BJ (cell line): ENCODE measurements around the gene SPPL2C. TPM values are rescaled to one million over a fixed set of nuclear protein-coding genes. Genes with fewer than 3 reads are reported as not detected.

Experiments used
- CTCF ChIA-PET: fragments of 350-600 bp; formaldehyde crosslinking; extraction: SDS; loops from one replicate; lab custom pipeline; 2021; ENCODE audit warnings: antibody characterized with exemption, inconsistent platforms; lab: Yijun Ruan, JAX
- POLR2A ChIA-PET: fragments of 300-600 bp; sonication (Branson Sonifier 250); formaldehyde crosslinking; extraction: SDS; loops from one replicate; lab custom pipeline; 2021; ENCODE audit warnings: antibody characterized with exemption; lab: Charles Lee
- DNase-seq: peaks from one replicate; pipeline ENCODE4 v3.0.0-alpha.2; 2011; ENCODE audit warnings: low read depth
- H3K27me3 ChIP-seq: 2 replicates; pipeline ENCODE4 v1.6.0; 2011; ENCODE audit warnings: low read length; ENCODE audit not compliant: control insufficient read depth, insufficient read depth
- H3K36me3 ChIP-seq: 2 replicates; pipeline ENCODE4 v1.5.1; 2011; ENCODE audit warnings: low read length; ENCODE audit not compliant: control insufficient read depth, insufficient read depth
- H3K4me3 ChIP-seq: 2 replicates; pipeline ENCODE4 v1.5.1; 2011; ENCODE audit warnings: low read depth, mild to moderate bottlenecking, control low read depth, low read length
- polyA plus RNA-seq: library from polyadenylated mRNA; depleted of rRNA; stranded (reverse); fragments of >200 nt; gene quantifications from 2 replicates; pipeline ENCODE4 v1.2.3, GENCODE V29; 2011
- TF ChIP-seq, protein P1 (sequence below): IDR thresholded peaks from 2 replicates; pipeline ENCODE4 v1.5.1; 2011; ENCODE audit warnings: low read depth, mild to moderate bottlenecking, control low read depth, inconsistent platforms, low read length, moderate library complexity; ENCODE audit not compliant: insufficient read depth

The SPPL2C gene
- polyA plus RNA-seq, 1 experiment: not detected

GRCh38 chr17:45841186-45841585 is 3.5 kb upstream of the SPPL2C start:
- CTCF ChIA-PET: interaction anchor here (1.2 to 3.5 kb wide), 3 partner anchors 10 to 121 kb away, joined by 3 to 18 read pairs (median 5); no protein-coding TSS in a partner anchor
- H3K27me3 ChIP-seq: peaks cover 7% of the 10 kb centered on the region
- no peak overlapping the region for H3K4me3 ChIP-seq
- no peak for DNase-seq
- no peaks in the 10 kb centered on the region for H3K36me3 ChIP-seq
- POLR2A ChIA-PET: no interaction called here
- TF ChIP-seq, protein P1, sequence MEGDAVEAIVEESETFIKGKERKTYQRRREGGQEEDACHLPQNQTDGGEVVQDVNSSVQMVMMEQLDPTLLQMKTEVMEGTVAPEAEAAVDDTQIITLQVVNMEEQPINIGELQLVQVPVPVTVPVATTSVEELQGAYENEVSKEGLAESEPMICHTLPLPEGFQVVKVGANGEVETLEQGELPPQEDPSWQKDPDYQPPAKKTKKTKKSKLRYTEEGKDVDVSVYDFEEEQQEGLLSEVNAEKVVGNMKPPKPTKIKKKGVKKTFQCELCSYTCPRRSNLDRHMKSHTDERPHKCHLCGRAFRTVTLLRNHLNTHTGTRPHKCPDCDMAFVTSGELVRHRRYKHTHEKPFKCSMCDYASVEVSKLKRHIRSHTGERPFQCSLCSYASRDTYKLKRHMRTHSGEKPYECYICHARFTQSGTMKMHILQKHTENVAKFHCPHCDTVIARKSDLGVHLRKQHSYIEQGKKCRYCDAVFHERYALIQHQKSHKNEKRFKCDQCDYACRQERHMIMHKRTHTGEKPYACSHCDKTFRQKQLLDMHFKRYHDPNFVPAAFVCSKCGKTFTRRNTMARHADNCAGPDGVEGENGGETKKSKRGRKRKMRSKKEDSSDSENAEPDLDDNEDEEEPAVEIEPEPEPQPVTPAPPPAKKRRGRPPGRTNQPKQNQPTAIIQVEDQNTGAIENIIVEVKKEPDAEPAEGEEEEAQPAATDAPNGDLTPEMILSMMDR: no peak

GRCh38 chr17:45841883-45842525 is 2.7 kb upstream of the SPPL2C start:
- POLR2A ChIA-PET: no interaction called here
- DNase-seq: no peak
- no peaks in the 10 kb centered on the region for H3K36me3 ChIP-seq
- no peak overlapping the region for H3K4me3 ChIP-seq
- TF ChIP-seq, protein P1: no peak
- peaks cover 7% of the 10 kb centered on the region for H3K27me3 ChIP-seq
- CTCF ChIA-PET: interaction anchor here (0.7 to 3.5 kb wide), 3 partner anchors 10 to 201 kb away, joined by 4 to 18 read pairs (median 5); no protein-coding TSS in a partner anchor

GRCh38 chr17:45843722-45844121 is 959 bp upstream of the SPPL2C start:
- ChIA-PET POLR2A (no interaction called here), CTCF (interaction anchor here (0.7 to 3.5 kb wide), 2 partner anchors 12 to 111 kb away, joined by 3 to 18 read pairs; no protein-coding TSS in a partner anchor)
- Histone ChIP-seq H3K4me3 (no peak overlapping the region), H3K36me3 (no peaks in the 10 kb centered on the region), H3K27me3 (peaks cover 8% of the 10 kb centered on the region)
- TF ChIP-seq, protein P1: no peak
- no peak for DNase-seq

- ChIA-PET POLR2A (no interaction called here), CTCF (interaction anchor here (1.3 kb wide), 1 partner anchor 14 kb away, joined by 3 read pairs; no protein-coding TSS in a partner anchor)
- Histone ChIP-seq H3K4me3 (no peak overlapping the region), H3K27me3 (peaks cover 6% of the 10 kb centered on the region), H3K36me3 (no peaks in the 10 kb centered on the region)
- TF ChIP-seq, protein P1: no peak
- no peak for DNase-seq
These were observed 900 bp downstream of the SPPL2C start for GRCh38 chr17:45845376-45846185.

GRCh38 chr17:45846223-45846622 is 1.5 kb downstream of the SPPL2C start:
- H3K27me3 ChIP-seq: peaks cover 5% of the 10 kb centered on the region
- H3K36me3 ChIP-seq: no peaks in the 10 kb centered on the region
- CTCF ChIA-PET: no interaction called here
- no peak overlapping the region for H3K4me3 ChIP-seq
- TF ChIP-seq, protein P1: no peak
- POLR2A ChIA-PET: no interaction called here
- DNase-seq: no peak
